GM12878 (cell line): ENCODE data around the gene MAGEB10. TPM values are rescaled to one million over a fixed set of nuclear protein-coding genes. Genes with fewer than 3 reads are reported as not detected.

Experiments used
- ATAC-seq: fragments of 200-7000 bp; cut with Tn5 transposase; 3 replicates; pipeline ENCODE4 v1.9.1; 2020; ENCODE audit warnings: mild to moderate bottlenecking, moderate library complexity
- BruUV-seq: library from RNA; stranded (reverse); fragments of 400-500 nt; replicated peaks from 2 replicates; lab custom pipeline; 2021; lab: Mats Ljungman, UMichigan
- CTCF ChIA-PET: fragments of 300-600 bp; sonication (Branson Sonifier 250); formaldehyde crosslinking; extraction: SDS; loops from one replicate; lab custom pipeline; 2021; ENCODE audit warnings: inconsistent platforms; lab: Yijun Ruan, JAX
- POLR2A ChIA-PET: fragments of 350-600 bp; formaldehyde crosslinking; extraction: SDS; loops from one replicate; lab custom pipeline; 2021; ENCODE audit warnings: inconsistent platforms; lab: Charles Lee
- RAD21 ChIA-PET: fragments of 300-600 bp; sonication (Branson Sonifier 250); formaldehyde crosslinking; loops from one replicate; lab custom pipeline; 2023; ENCODE audit warnings: antibody characterized with exemption; ENCODE audit not compliant: unreplicated experiment; lab: Charles Lee
- SMC1A ChIA-PET: fragments of 300-600 bp; sonication (Branson Sonifier 250); formaldehyde crosslinking; loops from one replicate; lab custom pipeline; 2023; ENCODE audit not compliant: unreplicated experiment, uncharacterized antibody; lab: Charles Lee
- DNase-seq: peaks from one replicate; pipeline ENCODE4 v3.0.0-alpha.2; 2011; ENCODE audit warnings: low read depth, low spot score
- FAIRE-seq: peaks from 3 replicates; lab custom pipeline; 2011; peaks lifted over from hg19 to GRCh38; lab: Jason Lieb, UNC
- H2AFZ ChIP-seq: 2 replicates; pipeline ENCODE4 v1.6.0; 2011; ENCODE audit warnings: low read depth, low read length, control low read depth; ENCODE audit not compliant: control insufficient read depth
- H3K27ac ChIP-seq: 2 replicates; pipeline ENCODE4 v1.5.1; 2011; ENCODE audit warnings: control low read depth; ENCODE audit not compliant: control insufficient read depth, insufficient read depth
- H3K27me3 ChIP-seq, 2 experiments: replicated peaks in 1 of 2; 2 replicates each; pipeline versions ENCODE4 v1.6.0 to v1.6.1; 2011; ENCODE audit warnings: low read length in 1 of 2; ENCODE audit not compliant: control insufficient read depth in 2 of 2, insufficient read depth in 2 of 2
- H3K36me3 ChIP-seq, 2 experiments: 2 replicates each; pipeline ENCODE4 v1.5.1; 2011; ENCODE audit warnings: low read length in 1 of 2; ENCODE audit not compliant: control insufficient read depth in 2 of 2, insufficient read depth in 2 of 2
- H3K4me1 ChIP-seq: 2 replicates; pipeline ENCODE4 v1.6.1; 2011; ENCODE audit warnings: mild to moderate bottlenecking, low read length, moderate library complexity, mixed read lengths; ENCODE audit not compliant: control insufficient read depth, insufficient read depth
- H3K4me2 ChIP-seq: 2 replicates; pipeline ENCODE4 v1.6.0; 2011; ENCODE audit warnings: control low read depth; ENCODE audit not compliant: control insufficient read depth, insufficient read depth
- H3K4me3 ChIP-seq: fragments of 200-600 bp; sonication (generic); 2 replicates; pipeline ENCODE4 v1.5.1; 2016
- H3K79me2 ChIP-seq: 2 replicates; pipeline ENCODE4 v1.6.0; 2011; ENCODE audit warnings: low read length; ENCODE audit not compliant: control insufficient read depth, insufficient read depth
- H3K9ac ChIP-seq: 2 replicates; pipeline ENCODE4 v1.8.0; 2011; ENCODE audit warnings: low read length, control low read depth, mixed read lengths; ENCODE audit not compliant: control insufficient read depth, insufficient read depth
- H3K9me3 ChIP-seq: replicated peaks from 3 replicates; pipeline ENCODE4 v1.5.1; 2011; ENCODE audit warnings: mild to moderate bottlenecking, low read length; ENCODE audit not compliant: control insufficient read depth, insufficient read depth
- H4K20me1 ChIP-seq: 2 replicates; pipeline ENCODE4 v1.6.0; 2011; ENCODE audit not compliant: control insufficient read depth, insufficient read depth
- ASH2L ChIP-seq: fragments of 300-600, 200-600 bp; sonication (generic); IDR thresholded peaks from 2 replicates; pipeline ENCODE4 v1.6.1; 2017; ENCODE audit warnings: low read depth, mild to moderate bottlenecking, borderline replicate concordance
- BHLHE40 ChIP-seq, 2 experiments: fragments of 450-650 bp in 1 of 2; IDR thresholded peaks; 2 replicates each; pipeline ENCODE4 v1.6.1; 2011 to 2017; ENCODE audit warnings: low read depth in 2 of 2, borderline replicate concordance in 1 of 2, improper control_type of control experiment in 1 of 2, low read length in 1 of 2, mild to moderate bottlenecking in 1 of 2
- CREB1 ChIP-seq: IDR thresholded peaks from 2 replicates; pipeline ENCODE4 v1.6.1; 2012; ENCODE audit warnings: low read depth, mild to moderate bottlenecking, inconsistent platforms
- HDAC2 ChIP-seq: fragments of 200-600 bp; sonication (generic); IDR thresholded peaks from 2 replicates; pipeline ENCODE4 v1.6.1; 2017
- JUND ChIP-seq: IDR thresholded peaks from 2 replicates; pipeline ENCODE4 v1.6.1; 2012; ENCODE audit warnings: low read depth, mild to moderate bottlenecking, low read length, improper control_type of control experiment, moderate library complexity
- MTA2 ChIP-seq: fragments of 450-650 bp; IDR thresholded peaks from 2 replicates; pipeline ENCODE4 v1.6.1; 2016; ENCODE audit warnings: low read depth, mild to moderate bottlenecking, moderate library complexity
- NBN ChIP-seq: fragments of 450-650 bp; IDR thresholded peaks from 2 replicates; pipeline ENCODE4 v1.6.1; 2016
- RCOR1 ChIP-seq: conservative IDR thresholded peaks from 2 replicates; pipeline ENCODE4 v1.6.1; 2012; ENCODE audit warnings: low read depth, low read length, improper control_type of control experiment
- RFX5 ChIP-seq: IDR thresholded peaks from 2 replicates; pipeline ENCODE4 v1.6.1; 2011; ENCODE audit warnings: low read depth, low read length, improper control_type of control experiment
- SIX5 ChIP-seq: IDR thresholded peaks from 2 replicates; pipeline ENCODE4 v1.6.1; 2011; ENCODE audit warnings: mild to moderate bottlenecking, low read depth, low read length, moderate library complexity; ENCODE audit not compliant: severe bottlenecking
- SP1 ChIP-seq: IDR thresholded peaks from one replicate; pipeline ENCODE4 v1.6.1; 2011; ENCODE audit warnings: low read depth, low read length
- YBX1 ChIP-seq: fragments of 450-650 bp; IDR thresholded peaks from 2 replicates; pipeline ENCODE4 v1.6.1; 2016; ENCODE audit warnings: antibody characterized with exemption
- WGBS: methylation state at CpG from one replicate; pipeline ENCODE4 v1.1.6; 2016; ENCODE audit warnings: low lambda C conversion rate; ENCODE audit not compliant: insufficient replicate concordance, insufficient coverage; ENCODE audit errors: missing lambda C conversion rate; 5-methylcytosine and 5-hydroxymethylcytosine counted together
- in situ Hi-C: fragments of 300-500 bp; cut with MboI; formaldehyde crosslinking; loops from 9 replicates; pipeline ENCODE4 v1.14.3; 2018; ENCODE audit warnings: mixed read lengths
- intact Hi-C: fragments of 100-400 bp; cut with micrococcal nuclease; formaldehyde crosslinking; loops from one replicate; pipeline ENCODE4 v1.14.2; 2022; ENCODE audit not compliant: unreplicated experiment
- polyA plus RNA-seq, 11 experiments: library from polyadenylated mRNA; depleted of rRNA in 4 of 11; unstranded in 6 of 11; stranded (reverse) in 5 of 11; fragments of >200 nt; fragmentation: Nextera tagmentation in 4 of 11; fragmentation: Illumina TruSeq in 1 of 11; extraction: Ambion mirVana in 4 of 11; extraction: Trizol in 1 of 11; gene quantifications; 1 replicate in 1 of 11; 2 replicates in 10 of 11; pipeline versions ENCODE4 v1.2.1 to v1.2.3, GENCODE V29; 2011 to 2016; ENCODE audit warnings: inconsistent platforms in 2 of 11, missing spikeins in 2 of 11, low read depth in 1 of 11
- total RNA-seq, 4 experiments: library from RNA; depleted of rRNA in 3 of 4; stranded (reverse); fragments of >200 nt in 3 of 4; fragmentation: Illumina TruSeq in 1 of 4; extraction: Trizol in 1 of 4; gene quantifications; 2 replicates each; pipeline versions ENCODE4 v1.2.1 to v1.2.3, GENCODE V29; 2013 to 2021
- TF ChIP-seq, protein P1 (sequence below): fragments of 450-650 bp; formaldehyde crosslinking; IDR thresholded peaks from 2 replicates; pipeline ENCODE4 v1.4.0; 2020; ENCODE audit warnings: mild to moderate bottlenecking, moderate library complexity
- TF ChIP-seq, protein P2 (sequence below): fragments of 450-650 bp; IDR thresholded peaks from 2 replicates; pipeline ENCODE4 v1.6.1; 2017; ENCODE audit warnings: mild to moderate bottlenecking, moderate library complexity
- TF ChIP-seq, protein P3 (sequence below), 3 experiments: IDR thresholded peaks in 2 of 3; conservative IDR thresholded peaks in 1 of 3; 2 replicates each; pipeline ENCODE4 v1.5.1; 2011; ENCODE audit warnings: low read depth in 3 of 3, low read length in 3 of 3, mild to moderate bottlenecking in 3 of 3, control low read depth in 2 of 3, moderate library complexity in 2 of 3, inconsistent platforms in 1 of 3, mixed read lengths in 1 of 3; ENCODE audit not compliant: control insufficient read depth in 2 of 3, insufficient read depth in 1 of 3; ENCODE audit errors: extremely low read depth in 1 of 3

Gene MAGEB10
- total and polyA plus RNA-seq, 10 of the 15 experiments (the other 5 are each of a cell fraction or from before 2014, with no cell fraction given): not detected

DNA sequence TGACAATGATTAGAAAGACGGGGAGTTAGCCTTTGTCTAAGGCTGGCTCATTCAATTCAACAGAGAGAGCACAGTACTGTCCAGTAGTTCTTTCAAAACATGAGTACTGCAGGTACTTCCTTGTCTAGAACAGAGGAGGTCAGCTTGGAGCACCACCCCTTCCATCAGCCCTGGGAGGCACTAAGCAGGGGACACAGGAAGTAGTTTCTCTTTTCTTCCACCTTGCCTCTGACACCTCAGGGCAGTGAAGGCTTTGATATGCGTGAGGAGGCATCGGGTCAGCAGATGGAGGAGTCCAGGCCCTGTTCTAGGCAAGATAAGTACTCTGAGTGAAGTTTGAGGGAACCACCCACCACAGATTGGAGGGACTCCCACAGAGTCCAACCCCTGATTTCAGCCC is 33.1 kb downstream of the MAGEB10 start (continued):
- TF ChIP-seq NBN: no peak

DNA sequence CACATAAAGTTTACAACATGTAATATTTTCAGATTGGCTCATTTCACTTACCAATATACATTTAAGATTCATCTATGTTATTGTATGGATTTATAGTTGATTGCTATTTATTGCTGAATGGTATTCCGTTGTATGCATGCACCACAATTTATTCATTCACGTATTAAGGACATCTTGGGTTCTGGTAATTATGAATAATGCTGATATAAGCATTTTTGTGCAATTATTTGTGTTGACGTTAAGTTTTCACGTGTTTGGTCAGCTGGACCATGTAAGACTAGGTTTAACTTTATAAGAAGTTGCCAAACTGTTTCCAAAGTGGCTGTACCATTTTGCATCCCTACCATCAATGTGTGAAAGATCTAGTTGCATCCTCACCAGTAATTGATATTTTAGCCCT is 35.1 kb downstream of the MAGEB10 start:
- no peak overlapping the region for H3K4me3 ChIP-seq
- ChIA-PET SMC1A (no interaction called here), CTCF (no interaction called here), POLR2A (no interaction called here), RAD21 (no interaction called here)
- no peak overlapping the region for H2AFZ ChIP-seq
- H3K79me2 ChIP-seq: no peaks in the 10 kb centered on the region
- DNase-seq: no peak
- H3K9ac ChIP-seq: no peak overlapping the region
- H3K4me2 ChIP-seq: no peak overlapping the region
- in situ Hi-C loops: no loop called here
- WGBS: 1% methylated on average over 4 of the region's 4 CpGs
- no peaks in the 10 kb centered on the region for H3K4me1 ChIP-seq
- H3K36me3 ChIP-seq: no peaks in the 10 kb centered on the region
- no peaks in the 10 kb centered on the region for H3K9me3 ChIP-seq
- H3K27ac ChIP-seq: no peak overlapping the region
- intact Hi-C loops: no loop called here
- no peaks in the 10 kb centered on the region for H4K20me1 ChIP-seq
- BruUV-seq: no TSS peak
- FAIRE-seq: no peak
- no peaks in the 10 kb centered on the region for H3K27me3 ChIP-seq
- ATAC-seq: no peak
- TF ChIP-seq SP1 (no peak), CREB1 (no peak), RCOR1 (no peak), BHLHE40 (IDR thresholded peaks at IDR 0.05; ENCODE audit: borderline replicate concordance in 1 of 2, low read depth in 2 of 2, low read length in 1 of 2) (no peak), SIX5 (no peak), RFX5 (no peak), HDAC2 (no peak), JUND (no peak), MTA2 (no peak), ASH2L (no peak), YBX1 (no peak)
- TF ChIP-seq, protein P1, sequence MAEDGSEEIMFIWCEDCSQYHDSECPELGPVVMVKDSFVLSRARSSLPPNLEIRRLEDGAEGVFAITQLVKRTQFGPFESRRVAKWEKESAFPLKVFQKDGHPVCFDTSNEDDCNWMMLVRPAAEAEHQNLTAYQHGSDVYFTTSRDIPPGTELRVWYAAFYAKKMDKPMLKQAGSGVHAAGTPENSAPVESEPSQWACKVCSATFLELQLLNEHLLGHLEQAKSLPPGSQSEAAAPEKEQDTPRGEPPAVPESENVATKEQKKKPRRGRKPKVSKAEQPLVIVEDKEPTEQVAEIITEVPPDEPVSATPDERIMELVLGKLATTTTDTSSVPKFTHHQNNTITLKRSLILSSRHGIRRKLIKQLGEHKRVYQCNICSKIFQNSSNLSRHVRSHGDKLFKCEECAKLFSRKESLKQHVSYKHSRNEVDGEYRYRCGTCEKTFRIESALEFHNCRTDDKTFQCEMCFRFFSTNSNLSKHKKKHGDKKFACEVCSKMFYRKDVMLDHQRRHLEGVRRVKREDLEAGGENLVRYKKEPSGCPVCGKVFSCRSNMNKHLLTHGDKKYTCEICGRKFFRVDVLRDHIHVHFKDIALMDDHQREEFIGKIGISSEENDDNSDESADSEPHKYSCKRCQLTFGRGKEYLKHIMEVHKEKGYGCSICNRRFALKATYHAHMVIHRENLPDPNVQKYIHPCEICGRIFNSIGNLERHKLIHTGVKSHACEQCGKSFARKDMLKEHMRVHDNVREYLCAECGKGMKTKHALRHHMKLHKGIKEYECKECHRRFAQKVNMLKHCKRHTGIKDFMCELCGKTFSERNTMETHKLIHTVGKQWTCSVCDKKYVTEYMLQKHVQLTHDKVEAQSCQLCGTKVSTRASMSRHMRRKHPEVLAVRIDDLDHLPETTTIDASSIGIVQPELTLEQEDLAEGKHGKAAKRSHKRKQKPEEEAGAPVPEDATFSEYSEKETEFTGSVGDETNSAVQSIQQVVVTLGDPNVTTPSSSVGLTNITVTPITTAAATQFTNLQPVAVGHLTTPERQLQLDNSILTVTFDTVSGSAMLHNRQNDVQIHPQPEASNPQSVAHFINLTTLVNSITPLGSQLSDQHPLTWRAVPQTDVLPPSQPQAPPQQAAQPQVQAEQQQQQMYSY (CRISPR knock-in tag): no peak
- TF ChIP-seq, protein P2, sequence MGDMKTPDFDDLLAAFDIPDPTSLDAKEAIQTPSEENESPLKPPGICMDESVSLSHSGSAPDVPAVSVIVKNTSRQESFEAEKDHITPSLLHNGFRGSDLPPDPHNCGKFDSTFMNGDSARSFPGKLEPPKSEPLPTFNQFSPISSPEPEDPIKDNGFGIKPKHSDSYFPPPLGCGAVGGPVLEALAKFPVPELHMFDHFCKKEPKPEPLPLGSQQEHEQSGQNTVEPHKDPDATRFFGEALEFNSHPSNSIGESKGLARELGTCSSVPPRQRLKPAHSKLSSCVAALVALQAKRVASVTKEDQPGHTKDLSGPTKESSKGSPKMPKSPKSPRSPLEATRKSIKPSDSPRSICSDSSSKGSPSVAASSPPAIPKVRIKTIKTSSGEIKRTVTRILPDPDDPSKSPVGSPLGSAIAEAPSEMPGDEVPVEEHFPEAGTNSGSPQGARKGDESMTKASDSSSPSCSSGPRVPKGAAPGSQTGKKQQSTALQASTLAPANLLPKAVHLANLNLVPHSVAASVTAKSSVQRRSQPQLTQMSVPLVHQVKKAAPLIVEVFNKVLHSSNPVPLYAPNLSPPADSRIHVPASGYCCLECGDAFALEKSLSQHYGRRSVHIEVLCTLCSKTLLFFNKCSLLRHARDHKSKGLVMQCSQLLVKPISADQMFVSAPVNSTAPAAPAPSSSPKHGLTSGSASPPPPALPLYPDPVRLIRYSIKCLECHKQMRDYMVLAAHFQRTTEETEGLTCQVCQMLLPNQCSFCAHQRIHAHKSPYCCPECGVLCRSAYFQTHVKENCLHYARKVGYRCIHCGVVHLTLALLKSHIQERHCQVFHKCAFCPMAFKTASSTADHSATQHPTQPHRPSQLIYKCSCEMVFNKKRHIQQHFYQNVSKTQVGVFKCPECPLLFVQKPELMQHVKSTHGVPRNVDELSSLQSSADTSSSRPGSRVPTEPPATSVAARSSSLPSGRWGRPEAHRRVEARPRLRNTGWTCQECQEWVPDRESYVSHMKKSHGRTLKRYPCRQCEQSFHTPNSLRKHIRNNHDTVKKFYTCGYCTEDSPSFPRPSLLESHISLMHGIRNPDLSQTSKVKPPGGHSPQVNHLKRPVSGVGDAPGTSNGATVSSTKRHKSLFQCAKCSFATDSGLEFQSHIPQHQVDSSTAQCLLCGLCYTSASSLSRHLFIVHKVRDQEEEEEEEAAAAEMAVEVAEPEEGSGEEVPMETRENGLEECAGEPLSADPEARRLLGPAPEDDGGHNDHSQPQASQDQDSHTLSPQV: no peak
- TF ChIP-seq, protein P3, sequence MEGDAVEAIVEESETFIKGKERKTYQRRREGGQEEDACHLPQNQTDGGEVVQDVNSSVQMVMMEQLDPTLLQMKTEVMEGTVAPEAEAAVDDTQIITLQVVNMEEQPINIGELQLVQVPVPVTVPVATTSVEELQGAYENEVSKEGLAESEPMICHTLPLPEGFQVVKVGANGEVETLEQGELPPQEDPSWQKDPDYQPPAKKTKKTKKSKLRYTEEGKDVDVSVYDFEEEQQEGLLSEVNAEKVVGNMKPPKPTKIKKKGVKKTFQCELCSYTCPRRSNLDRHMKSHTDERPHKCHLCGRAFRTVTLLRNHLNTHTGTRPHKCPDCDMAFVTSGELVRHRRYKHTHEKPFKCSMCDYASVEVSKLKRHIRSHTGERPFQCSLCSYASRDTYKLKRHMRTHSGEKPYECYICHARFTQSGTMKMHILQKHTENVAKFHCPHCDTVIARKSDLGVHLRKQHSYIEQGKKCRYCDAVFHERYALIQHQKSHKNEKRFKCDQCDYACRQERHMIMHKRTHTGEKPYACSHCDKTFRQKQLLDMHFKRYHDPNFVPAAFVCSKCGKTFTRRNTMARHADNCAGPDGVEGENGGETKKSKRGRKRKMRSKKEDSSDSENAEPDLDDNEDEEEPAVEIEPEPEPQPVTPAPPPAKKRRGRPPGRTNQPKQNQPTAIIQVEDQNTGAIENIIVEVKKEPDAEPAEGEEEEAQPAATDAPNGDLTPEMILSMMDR (IDR thresholded peaks at IDR 0.05 in 2 of 3, conservative IDR thresholded peaks at IDR 0.05 in 1 of 3; ENCODE audit: control insufficient read depth in 2 of 3, extremely low read depth in 1 of 3, insufficient read depth in 1 of 3, low read depth in 3 of 3, low read length in 3 of 3): no peak
